HEK293 (cell line): ENCODE measurements around the gene PARD3B.

Source experiments
- CTCF ChIA-PET: fragments of 350-600 bp; formaldehyde crosslinking; extraction: SDS; loops from one replicate; lab custom pipeline; 2021; ENCODE audit warnings: antibody characterized with exemption; lab: Yijun Ruan, JAX
- POLR2A ChIA-PET: fragments of 300-600 bp; formaldehyde crosslinking; extraction: SDS; loops from one replicate; lab custom pipeline; 2020; ENCODE audit warnings: antibody characterized with exemption, inconsistent platforms; lab: Yijun Ruan, JAX
- H3K27ac ChIP-seq: fragments of 200-500 bp; sonication (Bioruptor generic); 2 replicates; pipeline ENCODE4 v1.5.1; 2014; ENCODE audit warnings: low read depth, low read length, control low read depth, inconsistent platforms; ENCODE audit errors: extremely low read depth
- H3K36me3 ChIP-seq, 2 experiments: fragments of 200-500 bp in 1 of 2; sonication (Bioruptor generic) in 1 of 2; 1 replicate in 1 of 2; 2 replicates in 1 of 2; pipeline ENCODE4 v1.5.1; 2014 to 2017; ENCODE audit warnings: inconsistent platforms in 2 of 2, low read length in 2 of 2; ENCODE audit not compliant: control insufficient read depth in 2 of 2, insufficient read depth in 1 of 2
- H3K4me1 ChIP-seq: fragments of 200-500 bp; sonication (Bioruptor generic); 2 replicates; pipeline ENCODE4 v1.5.1; 2014; ENCODE audit warnings: mild to moderate bottlenecking, low read length, inconsistent platforms; ENCODE audit not compliant: control insufficient read depth, insufficient read depth
- H3K4me3 ChIP-seq: 2 replicates; pipeline ENCODE4 v1.5.1; 2011; ENCODE audit warnings: low read depth, mild to moderate bottlenecking, control low read depth, low read length, moderate library complexity
- H3K9me3 ChIP-seq: fragments of 200-500 bp; sonication (Bioruptor generic); 2 replicates; pipeline ENCODE4 v1.5.1; 2014; ENCODE audit warnings: low read depth, low read length, inconsistent platforms; ENCODE audit not compliant: control insufficient read depth, insufficient read depth
- BCL11A ChIP-seq: fragments of 450-650 bp; formaldehyde crosslinking; IDR thresholded peaks from 2 replicates; pipeline ENCODE4 v1.5.1; 2016; ENCODE audit warnings: low read depth, missing biosample characterization, missing genetic modification characterization
- GLI4 ChIP-seq: fragments of 450-650 bp; formaldehyde crosslinking; IDR thresholded peaks from 2 replicates; pipeline ENCODE4 v1.5.1; 2016; ENCODE audit warnings: missing biosample characterization, missing genetic modification characterization
- KLF9 ChIP-seq: fragments of 450-650 bp; formaldehyde crosslinking; IDR thresholded peaks from 2 replicates; pipeline ENCODE4 v1.5.1; 2016; ENCODE audit warnings: missing biosample characterization, missing genetic modification characterization, low read depth
- SCRT2 ChIP-seq: fragments of 450-650 bp; formaldehyde crosslinking; IDR thresholded peaks from 2 replicates; pipeline ENCODE4 v1.5.1; 2016; ENCODE audit warnings: missing biosample characterization, missing genetic modification characterization
- WT1 ChIP-seq: fragments of 450-650 bp; formaldehyde crosslinking; IDR thresholded peaks from 2 replicates; pipeline ENCODE4 v1.5.1; 2016; ENCODE audit warnings: missing biosample characterization, missing genetic modification characterization
- ZNF112 ChIP-seq: fragments of 450-650 bp; formaldehyde crosslinking; IDR thresholded peaks from 2 replicates; pipeline ENCODE4 v1.5.0; 2017; ENCODE audit warnings: missing biosample characterization, missing genetic modification characterization
- ZNF133 ChIP-seq: fragments of 450-650 bp; formaldehyde crosslinking; IDR thresholded peaks from 2 replicates; pipeline ENCODE4 v1.5.1; 2016; ENCODE audit warnings: missing biosample characterization, missing genetic modification characterization
- ZNF140 ChIP-seq: fragments of 450-650 bp; formaldehyde crosslinking; IDR thresholded peaks from 2 replicates; pipeline ENCODE4 v1.5.1; 2016; ENCODE audit warnings: missing biosample characterization, missing genetic modification characterization
- ZNF174 ChIP-seq: fragments of 450-650 bp; formaldehyde crosslinking; IDR thresholded peaks from 2 replicates; pipeline ENCODE4 v1.5.0; 2017; ENCODE audit warnings: missing biosample characterization, mild to moderate bottlenecking, missing genetic modification characterization
- ZNF223 ChIP-seq: fragments of 450-650 bp; formaldehyde crosslinking; IDR thresholded peaks from 2 replicates; pipeline ENCODE4 v1.5.1; 2016; ENCODE audit warnings: missing biosample characterization, missing genetic modification characterization
- ZNF266 ChIP-seq: fragments of 450-650 bp; formaldehyde crosslinking; IDR thresholded peaks from 2 replicates; pipeline ENCODE4 v1.5.1; 2016; ENCODE audit warnings: missing biosample characterization, missing genetic modification characterization, low read depth
- ZNF292 ChIP-seq: fragments of 450-650 bp; formaldehyde crosslinking; IDR thresholded peaks from 2 replicates; pipeline ENCODE4 v1.5.1; 2016; ENCODE audit warnings: low read depth, missing biosample characterization, missing genetic modification characterization, borderline replicate concordance
- ZNF302 ChIP-seq: fragments of 450-650 bp; formaldehyde crosslinking; IDR thresholded peaks from 2 replicates; pipeline ENCODE4 v1.5.1; 2016; ENCODE audit warnings: missing biosample characterization, missing genetic modification characterization, low read depth
- ZNF324 ChIP-seq: fragments of 450-650 bp; formaldehyde crosslinking; IDR thresholded peaks from 2 replicates; pipeline ENCODE4 v1.5.1; 2016; ENCODE audit warnings: missing biosample characterization, missing genetic modification characterization
- ZNF394 ChIP-seq: fragments of 450-650 bp; formaldehyde crosslinking; IDR thresholded peaks from 2 replicates; pipeline ENCODE4 v1.5.1; 2016; ENCODE audit warnings: missing biosample characterization, missing genetic modification characterization, mild to moderate bottlenecking, moderate library complexity, borderline replicate concordance
- ZNF473 ChIP-seq: fragments of 450-650 bp; formaldehyde crosslinking; IDR thresholded peaks from 2 replicates; pipeline ENCODE4 v1.5.1; 2017; ENCODE audit warnings: missing biosample characterization, missing genetic modification characterization
- ZNF514 ChIP-seq: fragments of 450-650 bp; formaldehyde crosslinking; IDR thresholded peaks from 2 replicates; pipeline ENCODE4 v1.5.1; 2016; ENCODE audit warnings: missing biosample characterization, missing genetic modification characterization
- ZNF529 ChIP-seq: fragments of 450-650 bp; formaldehyde crosslinking; IDR thresholded peaks from 2 replicates; pipeline ENCODE4 v1.5.1; 2017; ENCODE audit warnings: missing genetic modification characterization, missing biosample characterization; ENCODE audit not compliant: insufficient replicate concordance
- ZNF549 ChIP-seq: fragments of 450-650 bp; IDR thresholded peaks from 2 replicates; pipeline ENCODE4 v1.5.1; 2018; ENCODE audit warnings: missing biosample characterization, missing genetic modification characterization, mild to moderate bottlenecking, inconsistent platforms, moderate library complexity
- ZNF623 ChIP-seq: fragments of 450-650 bp; formaldehyde crosslinking; IDR thresholded peaks from 2 replicates; pipeline ENCODE4 v1.5.1; 2016; ENCODE audit warnings: missing biosample characterization, missing genetic modification characterization
- ZNF624 ChIP-seq: fragments of 450-650 bp; formaldehyde crosslinking; IDR thresholded peaks from 2 replicates; pipeline ENCODE4 v1.5.1; 2017; ENCODE audit warnings: missing biosample characterization, missing genetic modification characterization
- ZNF639 ChIP-seq: fragments of 450-650 bp; formaldehyde crosslinking; IDR thresholded peaks from 2 replicates; pipeline ENCODE4 v1.5.1; 2016; ENCODE audit warnings: missing biosample characterization, missing genetic modification characterization
- ZNF670 ChIP-seq: fragments of 450-650 bp; formaldehyde crosslinking; IDR thresholded peaks from 2 replicates; pipeline ENCODE4 v1.5.1; 2016; ENCODE audit warnings: missing biosample characterization, missing genetic modification characterization, low read depth
- ZNF704 ChIP-seq: fragments of 450-650 bp; formaldehyde crosslinking; IDR thresholded peaks from 2 replicates; pipeline ENCODE4 v1.5.1; 2016; ENCODE audit warnings: missing biosample characterization, missing genetic modification characterization
- ZXDB ChIP-seq: fragments of 450-650 bp; formaldehyde crosslinking; IDR thresholded peaks from 2 replicates; pipeline ENCODE4 v1.5.1; 2016; ENCODE audit warnings: missing biosample characterization, missing genetic modification characterization
- TF ChIP-seq, protein P1 (sequence below): fragments of 450-650 bp; formaldehyde crosslinking; IDR thresholded peaks from 2 replicates; pipeline ENCODE4 v1.5.1; 2016; ENCODE audit warnings: missing biosample characterization, missing genetic modification characterization
- TF ChIP-seq, protein P2 (sequence below): fragments of 450-650 bp; formaldehyde crosslinking; conservative IDR thresholded peaks from 2 replicates; pipeline ENCODE4 v1.5.1; 2016; ENCODE audit warnings: low read depth, missing biosample characterization, missing genetic modification characterization

PARD3B gene

GRCh38 chr2:205375461-205376448 is 830.5 kb downstream of the PARD3B start:
- TF ChIP-seq ZNF324 (tag by site-specific recombination) (no peak), ZNF302 (tag by site-specific recombination) (no peak), ZNF266 (tag by site-specific recombination) (no peak), ZNF473 (tag by site-specific recombination) (no peak), ZNF529 (no peak), ZNF292 (no peak), SCRT2 (tag by site-specific recombination) (no peak), ZNF549 (tag by site-specific recombination) (no peak), ZNF133 (tag by site-specific recombination) (no peak)
- TF ChIP-seq, protein P1, sequence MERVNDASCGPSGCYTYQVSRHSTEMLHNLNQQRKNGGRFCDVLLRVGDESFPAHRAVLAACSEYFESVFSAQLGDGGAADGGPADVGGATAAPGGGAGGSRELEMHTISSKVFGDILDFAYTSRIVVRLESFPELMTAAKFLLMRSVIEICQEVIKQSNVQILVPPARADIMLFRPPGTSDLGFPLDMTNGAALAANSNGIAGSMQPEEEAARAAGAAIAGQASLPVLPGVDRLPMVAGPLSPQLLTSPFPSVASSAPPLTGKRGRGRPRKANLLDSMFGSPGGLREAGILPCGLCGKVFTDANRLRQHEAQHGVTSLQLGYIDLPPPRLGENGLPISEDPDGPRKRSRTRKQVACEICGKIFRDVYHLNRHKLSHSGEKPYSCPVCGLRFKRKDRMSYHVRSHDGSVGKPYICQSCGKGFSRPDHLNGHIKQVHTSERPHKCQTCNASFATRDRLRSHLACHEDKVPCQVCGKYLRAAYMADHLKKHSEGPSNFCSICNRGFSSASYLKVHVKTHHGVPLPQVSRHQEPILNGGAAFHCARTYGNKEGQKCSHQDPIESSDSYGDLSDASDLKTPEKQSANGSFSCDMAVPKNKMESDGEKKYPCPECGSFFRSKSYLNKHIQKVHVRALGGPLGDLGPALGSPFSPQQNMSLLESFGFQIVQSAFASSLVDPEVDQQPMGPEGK (tag by site-specific recombination): no peak
- CTCF ChIA-PET: interaction anchor here (0.5 to 0.7 kb wide), 2 partner anchors 10 to 14 kb away, joined by 3 read pairs; no protein-coding TSS in a partner anchor
- H3K4me3 ChIP-seq: no peak overlapping the region
- H3K9me3 ChIP-seq: no peaks in the 10 kb centered on the region
- no peaks in the 10 kb centered on the region for H3K36me3 ChIP-seq
- H3K27ac ChIP-seq: no peak overlapping the region
- POLR2A ChIA-PET: no interaction called here
- H3K4me1 ChIP-seq: no peaks in the 10 kb centered on the region

GRCh38 chr2:205377324-205377723 is 832.0 kb downstream of the PARD3B start:
- Histone ChIP-seq H3K4me3 (no peak overlapping the region), H3K27ac (no peak overlapping the region), H3K9me3 (no peaks in the 10 kb centered on the region), H3K4me1 (no peaks in the 10 kb centered on the region), H3K36me3 (no peaks in the 10 kb centered on the region)
- no peak for TF ChIP-seq KLF9 (tag by site-specific recombination)
- TF ChIP-seq ZNF624 (tag by site-specific recombination): no peak
- no peak for TF ChIP-seq ZNF140 (tag by site-specific recombination)
- TF ChIP-seq ZNF112 (tag by site-specific recombination): no peak
- no peak for TF ChIP-seq GLI4
- no peak for TF ChIP-seq ZNF223 (tag by site-specific recombination)
- TF ChIP-seq ZNF639 (tag by site-specific recombination): no peak
- TF ChIP-seq, protein P2, sequence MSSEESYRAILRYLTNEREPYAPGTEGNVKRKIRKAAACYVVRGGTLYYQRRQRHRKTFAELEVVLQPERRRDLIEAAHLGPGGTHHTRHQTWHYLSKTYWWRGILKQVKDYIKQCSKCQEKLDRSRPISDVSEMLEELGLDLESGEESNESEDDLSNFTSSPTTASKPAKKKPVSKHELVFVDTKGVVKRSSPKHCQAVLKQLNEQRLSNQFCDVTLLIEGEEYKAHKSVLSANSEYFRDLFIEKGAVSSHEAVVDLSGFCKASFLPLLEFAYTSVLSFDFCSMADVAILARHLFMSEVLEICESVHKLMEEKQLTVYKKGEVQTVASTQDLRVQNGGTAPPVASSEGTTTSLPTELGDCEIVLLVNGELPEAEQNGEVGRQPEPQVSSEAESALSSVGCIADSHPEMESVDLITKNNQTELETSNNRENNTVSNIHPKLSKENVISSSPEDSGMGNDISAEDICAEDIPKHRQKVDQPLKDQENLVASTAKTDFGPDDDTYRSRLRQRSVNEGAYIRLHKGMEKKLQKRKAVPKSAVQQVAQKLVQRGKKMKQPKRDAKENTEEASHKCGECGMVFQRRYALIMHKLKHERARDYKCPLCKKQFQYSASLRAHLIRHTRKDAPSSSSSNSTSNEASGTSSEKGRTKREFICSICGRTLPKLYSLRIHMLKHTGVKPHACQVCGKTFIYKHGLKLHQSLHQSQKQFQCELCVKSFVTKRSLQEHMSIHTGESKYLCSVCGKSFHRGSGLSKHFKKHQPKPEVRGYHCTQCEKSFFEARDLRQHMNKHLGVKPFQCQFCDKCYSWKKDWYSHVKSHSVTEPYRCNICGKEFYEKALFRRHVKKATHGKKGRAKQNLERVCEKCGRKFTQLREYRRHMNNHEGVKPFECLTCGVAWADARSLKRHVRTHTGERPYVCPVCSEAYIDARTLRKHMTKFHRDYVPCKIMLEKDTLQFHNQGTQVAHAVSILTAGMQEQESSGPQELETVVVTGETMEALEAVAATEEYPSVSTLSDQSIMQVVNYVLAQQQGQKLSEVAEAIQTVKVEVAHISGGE: no peak
- TF ChIP-seq ZNF704: no peak
- no peak for TF ChIP-seq WT1 (tag by site-specific recombination)
- TF ChIP-seq ZNF174 (tag by site-specific recombination): no peak
- no peak for TF ChIP-seq BCL11A (tag by site-specific recombination)
- no peak for TF ChIP-seq ZNF623 (tag by site-specific recombination)
- no peak for TF ChIP-seq ZNF670 (tag by site-specific recombination)
- no peak for TF ChIP-seq ZNF394 (tag by site-specific recombination)
- TF ChIP-seq ZNF514 (tag by site-specific recombination): no peak
- no peak for TF ChIP-seq ZXDB (tag by site-specific recombination)
- POLR2A ChIA-PET: no interaction called here
- CTCF ChIA-PET: no interaction called here
